ENCODE measurements around the gene CDC45.

The CDC45 gene

GRCh38 chr22:19466848-19467752 lies 12.6 kb upstream of the CDC45 start:
- no peak for TF ChIP-seq CTCF (IDR thresholded peaks at IDR 0.05; ENCODE audit: low read depth, low read length)

GRCh38 chr22:19467912-19468311 lies 11.8 kb upstream of the CDC45 start:
- no peak overlapping the region for H3K4me3 ChIP-seq (ENCODE audit: low read depth, low read length)
- no peak for TF ChIP-seq CTCF (IDR thresholded peaks at IDR 0.05; ENCODE audit: low read depth, low read length)

More at GRCh38 chr22:19466848-19467752, 12.6 kb upstream of the CDC45 start:
- no peak overlapping the region for H3K4me3 ChIP-seq (ENCODE audit: low read depth, low read length)

- TF ChIP-seq CTCF (IDR thresholded peaks at IDR 0.05; ENCODE audit: low read depth, low read length), result no peak
- H3K4me3 ChIP-seq (ENCODE audit: low read depth, low read length), result no peak overlapping the region
Measured at GRCh38 chr22:19469421-19469820, 10.3 kb upstream of the CDC45 start.

- TF ChIP-seq CTCF (IDR thresholded peaks at IDR 0.05; ENCODE audit: low read depth, low read length), result no peak
- H3K4me3 ChIP-seq (ENCODE audit: low read depth, low read length), result no peak overlapping the region
Measured at GRCh38 chr22:19470010-19470409, 9.7 kb upstream of the CDC45 start.

GRCh38 chr22:19471572-19471971 lies 8.1 kb upstream of the CDC45 start:
- TF ChIP-seq CTCF (IDR thresholded peaks at IDR 0.05; ENCODE audit: low read depth, low read length), result no peak
- H3K4me3 ChIP-seq (ENCODE audit: low read depth, low read length), result no peak overlapping the region

GRCh38 chr22:19472233-19472632 lies 7.5 kb upstream of the CDC45 start:
- H3K4me3 ChIP-seq (ENCODE audit: low read depth, low read length), result no peak overlapping the region
- TF ChIP-seq CTCF (IDR thresholded peaks at IDR 0.05; ENCODE audit: low read depth, low read length), result no peak

- TF ChIP-seq CTCF (IDR thresholded peaks at IDR 0.05; ENCODE audit: low read depth, low read length), result no peak
- no peak overlapping the region for H3K4me3 ChIP-seq (ENCODE audit: low read depth, low read length)
Measured at GRCh38 chr22:19473578-19473977, 6.1 kb upstream of the CDC45 start.
